Trophoblast cell (in vitro differentiated cells and primary cell): Measurements from ENCODE around the gene MVP.

Source experiments
- DNase-seq, 2 donors: peaks; one replicate each; pipeline ENCODE4 v3.0.0-alpha.2; 2016
- H2AFZ ChIP-seq: 2 replicates; pipeline ENCODE4 v1.6.1; 2013; ENCODE audit warnings: low read length, moderate library complexity, mild to moderate bottlenecking; ENCODE audit not compliant: insufficient read depth, poor library complexity
- H2AK5ac ChIP-seq: 2 replicates; pipeline ENCODE4 v1.6.1; 2013; ENCODE audit warnings: mild to moderate bottlenecking, low read length
- H2BK120ac ChIP-seq: 2 replicates; pipeline ENCODE4 v1.6.1; 2013; ENCODE audit warnings: low read length, mild to moderate bottlenecking, moderate library complexity; ENCODE audit not compliant: insufficient read depth, poor library complexity
- H2BK12ac ChIP-seq: 2 replicates; pipeline ENCODE4 v1.6.1; 2013; ENCODE audit warnings: mild to moderate bottlenecking, low read length, moderate library complexity
- H2BK5ac ChIP-seq: 2 replicates; pipeline ENCODE4 v1.6.1; 2013; ENCODE audit warnings: low read length, low read depth, moderate library complexity, mild to moderate bottlenecking; ENCODE audit not compliant: poor library complexity
- H3K14ac ChIP-seq: 2 replicates; pipeline ENCODE4 v1.6.1; 2013; ENCODE audit warnings: mild to moderate bottlenecking, low read length
- H3K18ac ChIP-seq: 2 replicates; pipeline ENCODE4 v1.6.1; 2013; ENCODE audit warnings: mild to moderate bottlenecking, low read length
- H3K23ac ChIP-seq: 2 replicates; pipeline ENCODE4 v1.6.1; 2013; ENCODE audit warnings: low read length
- H3K27ac ChIP-seq: 2 replicates; pipeline ENCODE4 v1.5.1; 2013; ENCODE audit warnings: low read depth, mild to moderate bottlenecking, inconsistent platforms, low read length, moderate library complexity
- H3K27me3 ChIP-seq: 2 replicates; pipeline ENCODE4 v1.6.1; 2013; ENCODE audit warnings: inconsistent platforms, mild to moderate bottlenecking, low read length, moderate library complexity; ENCODE audit not compliant: insufficient read depth
- H3K36me3 ChIP-seq, 2 experiments: 1 replicate in 1 of 2; 2 replicates in 1 of 2; pipeline ENCODE4 v1.6.1; 2013; ENCODE audit warnings: low read length in 2 of 2, mild to moderate bottlenecking in 2 of 2, moderate library complexity in 1 of 2; ENCODE audit not compliant: insufficient read depth in 2 of 2, control insufficient read depth in 1 of 2
- H3K4ac ChIP-seq: 2 replicates; pipeline ENCODE4 v1.6.1; 2013; ENCODE audit warnings: low read depth, mild to moderate bottlenecking, low read length, moderate library complexity
- H3K4me1 ChIP-seq, 2 experiments: 1 replicate in 1 of 2; 2 replicates in 1 of 2; pipeline ENCODE4 v1.6.1; 2013; ENCODE audit warnings: low read length in 2 of 2, mild to moderate bottlenecking in 2 of 2, moderate library complexity in 1 of 2; ENCODE audit not compliant: insufficient read depth in 2 of 2, control insufficient read depth in 1 of 2
- H3K4me2 ChIP-seq: 2 replicates; pipeline ENCODE4 v1.6.1; 2013; ENCODE audit warnings: inconsistent platforms, mild to moderate bottlenecking, low read length, moderate library complexity
- H3K4me3 ChIP-seq: 2 replicates; pipeline ENCODE4 v1.5.1; 2013; ENCODE audit warnings: mild to moderate bottlenecking, low read depth, low read length, inconsistent platforms
- H3K79me1 ChIP-seq: one replicate; pipeline ENCODE4 v1.6.1; 2013; ENCODE audit warnings: low read length
- H3K79me2 ChIP-seq: 2 replicates; pipeline ENCODE4 v1.6.1; 2013; ENCODE audit warnings: low read length, mild to moderate bottlenecking; ENCODE audit not compliant: control insufficient read depth, insufficient read depth, poor library complexity
- H3K9ac ChIP-seq: 2 replicates; pipeline ENCODE4 v1.6.1; 2013; ENCODE audit warnings: mild to moderate bottlenecking, low read length
- H3K9me3 ChIP-seq: 2 replicates; pipeline ENCODE4 v1.6.1; 2013; ENCODE audit warnings: low read depth, mild to moderate bottlenecking, control low read depth, inconsistent platforms, low read length; ENCODE audit not compliant: insufficient read depth
- H4K12ac ChIP-seq: 2 replicates; pipeline ENCODE4 v1.6.1; 2013; ENCODE audit warnings: low read depth, mild to moderate bottlenecking, low read length, moderate library complexity
- H4K8ac ChIP-seq: 2 replicates; pipeline ENCODE4 v1.6.1; 2013; ENCODE audit warnings: low read depth, mild to moderate bottlenecking, low read length, moderate library complexity
- H4K91ac ChIP-seq: one replicate; pipeline ENCODE4 v1.6.1; 2013; ENCODE audit warnings: low read depth, mild to moderate bottlenecking, low read length, moderate library complexity
- WGBS: extraction: QIAGEN DNeasy Blood & Tissue Kit; methylation state at CpG from one replicate; pipeline ENCODE4 v1.1.7; 2013; ENCODE audit warnings: missing lambda C conversion rate; ENCODE audit not compliant: insufficient read length, insufficient coverage; ENCODE audit errors: extremely low coverage; 5-methylcytosine and 5-hydroxymethylcytosine counted together

Gene MVP

GRCh38 chr16:29858974-29859373, 38.7 kb downstream of the MVP start:
- Histone ChIP-seq H3K18ac (no peak overlapping the region), H2AFZ (no peak overlapping the region), H3K23ac (no peak overlapping the region), H3K9ac (no peak overlapping the region), H3K79me2 (peaks cover 4% of the 10 kb centered on the region), H3K9me3 (peaks cover 2% of the 10 kb centered on the region), H3K27ac (no peak overlapping the region), H3K36me3 (peaks cover 21 to 25% of the 10 kb centered on the region in 2 experiments), H4K8ac (no peak overlapping the region), H2BK5ac (no peak overlapping the region), H3K79me1 (peaks cover 5% of the 10 kb centered on the region), H4K12ac (no peak overlapping the region), H3K4me1 (peaks cover 0 to 10% of the 10 kb centered on the region in 2 experiments), H2BK120ac (no peak overlapping the region), H2AK5ac (no peak overlapping the region), H3K4me2 (no peak overlapping the region), H2BK12ac (no peak overlapping the region), H4K91ac (no peak overlapping the region), H3K4ac (no peak overlapping the region), H3K14ac (no peak overlapping the region), H3K4me3 (no peak overlapping the region), H3K27me3 (no peaks in the 10 kb centered on the region)
- no CpG with 5 or more reads among the region's 19 CpGs for WGBS
- DNase-seq: no peak

GRCh38 chr16:29860218-29860617, 40.0 kb downstream of the MVP start:
- Histone ChIP-seq H3K14ac (no peak overlapping the region), H2AFZ (no peak overlapping the region), H3K4me1 (peaks cover 0 to 10% of the 10 kb centered on the region in 2 experiments), H2BK12ac (no peak overlapping the region), H3K9ac (peak overlapping the region; percentile 11), H2AK5ac (no peak overlapping the region), H2BK5ac (no peak overlapping the region), H3K4me2 (no peak overlapping the region), H3K4me3 (no peak overlapping the region), H3K79me2 (peaks cover 4% of the 10 kb centered on the region), H4K12ac (no peak overlapping the region), H3K27ac (no peak overlapping the region), H3K18ac (no peak overlapping the region), H2BK120ac (no peak overlapping the region), H3K9me3 (peaks cover 3% of the 10 kb centered on the region), H3K23ac (no peak overlapping the region), H4K91ac (no peak overlapping the region), H4K8ac (no peak overlapping the region), H3K79me1 (peaks cover 5% of the 10 kb centered on the region), H3K4ac (no peak overlapping the region), H3K27me3 (no peaks in the 10 kb centered on the region), H3K36me3 (peaks cover 21 to 25% of the 10 kb centered on the region in 2 experiments)
- DNase-seq: no peak
- no CpG with 5 or more reads among the region's 9 CpGs for WGBS

GRCh38 chr16:29862383-29862883, 42.2 kb downstream of the MVP start:
- no peak overlapping the region for H2BK12ac ChIP-seq
- H2BK120ac ChIP-seq: no peak overlapping the region
- H3K27ac ChIP-seq: peak overlapping the region; percentile 63

GRCh38 chr16:29862884-29863668, 42.8 kb downstream of the MVP start, which contains the start of gene CDIPT:
Gene CDIPT (minus strand): TSS chr16:29863226. CDS start chr16:29862857, 369 bp downstream.
- peak within 1 kb of the TSS; percentile 76 for H4K91ac ChIP-seq
- H2BK12ac ChIP-seq: no peak within 1 kb of the TSS
- peak within 1 kb of the TSS; percentile 63 for H3K27ac ChIP-seq
- H3K23ac ChIP-seq: peak within 1 kb of the TSS; percentile 31
- peak within 1 kb of the TSS; percentile 97 for H3K4me3 ChIP-seq
- peak within 1 kb of the TSS; percentile 47 for H2BK120ac ChIP-seq
- no peaks in the 10 kb centered on the region for H3K27me3 ChIP-seq
- peak within 1 kb of the TSS; percentile 77 for H3K14ac ChIP-seq
- H4K12ac ChIP-seq: peak within 1 kb of the TSS; percentile 62
- H3K4ac ChIP-seq: peak within 1 kb of the TSS; percentile 45
- H3K79me1 ChIP-seq: peaks cover 5% of the 10 kb centered on the region
- peak within 1 kb of the TSS; percentile 93 for H4K8ac ChIP-seq
- peak within 1 kb of the TSS; percentile 53 for H2BK5ac ChIP-seq
- no peak within 1 kb of the TSS for H2AK5ac ChIP-seq
- WGBS: no CpG with 5 or more reads among the region's 57 CpGs
- peak within 1 kb of the TSS; percentile 44 for H3K18ac ChIP-seq
- peaks cover 21 to 25% of the 10 kb centered on the region in 2 experiments for H3K36me3 ChIP-seq
- peak within 1 kb of the TSS; percentile 74 for H2AFZ ChIP-seq
- H3K4me1 ChIP-seq: peaks cover 0 to 10% of the 10 kb centered on the region in 2 experiments
- H3K9ac ChIP-seq: peak within 1 kb of the TSS; percentile 77
- H3K4me2 ChIP-seq: peak within 1 kb of the TSS; percentile 89
- peak; percentile 88 to 98 for DNase-seq
- H3K9me3 ChIP-seq: peaks cover 3% of the 10 kb centered on the region
- H3K79me2 ChIP-seq: peaks cover 4% of the 10 kb centered on the region

More at GRCh38 chr16:29862383-29862883, 42.2 kb downstream of the MVP start:
- Histone ChIP-seq H4K91ac (peak overlapping the region; percentile 76), H4K8ac (peak overlapping the region; percentile 93), H3K79me2 (peaks cover 4% of the 10 kb centered on the region), H3K27me3 (no peaks in the 10 kb centered on the region), H2BK5ac (no peak overlapping the region), H3K18ac (peak overlapping the region; percentile 44), H3K23ac (peak overlapping the region; percentile 31), H3K4me2 (peak overlapping the region; percentile 89), H3K79me1 (peaks cover 5% of the 10 kb centered on the region), H3K9ac (peak overlapping the region; percentile 77), H3K36me3 (peaks cover 21 to 25% of the 10 kb centered on the region in 2 experiments), H4K12ac (no peak overlapping the region), H3K4ac (peak overlapping the region; percentile 37), H2AK5ac (no peak overlapping the region), H3K14ac (peak overlapping the region; percentile 28), H3K4me3 (peak overlapping the region; percentile 97), H3K4me1 (peaks cover 0 to 10% of the 10 kb centered on the region in 2 experiments), H2AFZ (peak overlapping the region; percentile 42), H3K9me3 (peaks cover 3% of the 10 kb centered on the region)
- no CpG with 5 or more reads among the region's 27 CpGs for WGBS
- peak; percentile 20 to 49 for DNase-seq
